RWPE1 (cell line): ENCODE measurements around the gene ECHDC1.

ENCODE experiments used
- CTCF ChIA-PET: fragments of 350-600 bp; sonication (Branson Sonifier 250); formaldehyde crosslinking; extraction: SDS; loops from one replicate; lab custom pipeline; 2021; lab: Yijun Ruan, JAX
- POLR2A ChIA-PET: fragments of 400-600 bp; formaldehyde crosslinking; extraction: SDS; loops from one replicate; lab custom pipeline; 2020; ENCODE audit warnings: antibody characterized with exemption; ENCODE audit not compliant: low non-redundant PET; lab: Yijun Ruan, JAX
- DNase-seq: peaks from one replicate; pipeline ENCODE4 v3.0.0; 2012; ENCODE audit warnings: low spot score
- H3K27ac ChIP-seq: fragments of 450-650 bp; 2 replicates; pipeline ENCODE4 v1.5.1; 2017
- CTCF ChIP-seq: fragments of 450-650 bp; conservative IDR thresholded peaks from 2 replicates; pipeline ENCODE4 v1.5.1; 2017; ENCODE audit warnings: low read depth, mild to moderate bottlenecking

ECHDC1 gene

GRCh38 chr6:127297502-127298070 is 45.8 kb downstream of the ECHDC1 start:
- H3K27ac ChIP-seq = no peak overlapping the region

GRCh38 chr6:127291495-127291894 is 51.9 kb downstream of the ECHDC1 start:
- DNase-seq = no peak
- CTCF ChIA-PET = interaction anchor here (0.8 to 0.9 kb wide), 2 partner anchors 171 to 232 kb away, joined by 3 to 4 read pairs; no protein-coding TSS in a partner anchor
- H3K27ac ChIP-seq = no peak overlapping the region
- POLR2A ChIA-PET = no interaction called here
- TF ChIP-seq CTCF = no peak

More at GRCh38 chr6:127297502-127298070, 45.8 kb downstream of the ECHDC1 start:
- ChIA-PET POLR2A (no interaction called here), CTCF (no interaction called here)
- no peak for TF ChIP-seq CTCF
- no peak for DNase-seq

GRCh38 chr6:127290391-127291265 is 52.8 kb downstream of the ECHDC1 start:
- TF ChIP-seq CTCF = no peak
- H3K27ac ChIP-seq = no peak overlapping the region
- no peak for DNase-seq
- ChIA-PET CTCF (interaction anchor here (0.7 to 0.9 kb wide), 3 partner anchors 30 to 172 kb away, joined by 3 read pairs; no protein-coding TSS in a partner anchor), POLR2A (no interaction called here)

- ChIA-PET POLR2A (no interaction called here), CTCF (interaction anchor here (0.6 kb wide), 1 partner anchor 16 kb away, joined by 3 read pairs; no protein-coding TSS in a partner anchor)
- no peak for DNase-seq
- H3K27ac ChIP-seq = no peak overlapping the region
- TF ChIP-seq CTCF = no peak
Observed at GRCh38 chr6:127289934-127290333, 53.5 kb downstream of the ECHDC1 start.

GRCh38 chr6:127288705-127289104 is 54.7 kb downstream of the ECHDC1 start:
- POLR2A ChIA-PET = no interaction called here
- CTCF ChIA-PET = no interaction called here
- no peak for TF ChIP-seq CTCF

GRCh38 chr6:127282184-127282583 is 61.2 kb downstream of the ECHDC1 start:
- ChIA-PET POLR2A (no interaction called here), CTCF (interaction anchor here (0.9 kb wide), 1 partner anchor 20 kb away, joined by 3 read pairs; no protein-coding TSS in a partner anchor)
- no peak for DNase-seq

More at GRCh38 chr6:127288705-127289104, 54.7 kb downstream of the ECHDC1 start:
- DNase-seq = no peak
- H3K27ac ChIP-seq = no peak overlapping the region

More at GRCh38 chr6:127282184-127282583, 61.2 kb downstream of the ECHDC1 start:
- no peak overlapping the region for H3K27ac ChIP-seq
- TF ChIP-seq CTCF = no peak
